Uterus (tissue), 4 donors: ENCODE results near the gene KRTAP24-1. TPM values are rescaled to one million over a fixed set of nuclear protein-coding genes. Genes with fewer than 3 reads are reported as not detected.

ENCODE experiments used
- DNase-seq, 2 donors: peaks; one replicate each; pipeline ENCODE4 v3.0.0-alpha.2; 2019 to 2020
- H3K27ac ChIP-seq, 2 donors: fragments of 200-600 bp; sonication (generic); 1 replicate in 1 of 2; 2 replicates in 1 of 2; pipeline ENCODE4 v1.5.1; 2016 to 2018
- H3K27me3 ChIP-seq, 2 donors: fragments of 200-600 bp; sonication (generic); one replicate each; pipeline ENCODE4 v1.5.1; 2018 to 2019; ENCODE audit warnings: control low read depth in 1 of 2
- H3K36me3 ChIP-seq, 2 donors: fragments of 200-600 bp; sonication (generic); one replicate each; pipeline ENCODE4 v1.5.1; 2019; ENCODE audit warnings: control low read depth in 1 of 2
- H3K4me1 ChIP-seq, 2 donors: fragments of 200-600 bp; sonication (generic); one replicate each; pipeline ENCODE4 v1.5.1; 2018 to 2019; ENCODE audit warnings: control low read depth in 1 of 2
- H3K4me3 ChIP-seq, 2 donors: fragments of 200-600 bp; sonication (generic); 1 replicate in 1 of 2; 2 replicates in 1 of 2; pipeline ENCODE4 v1.5.1; 2018 to 2019; ENCODE audit warnings: mild to moderate bottlenecking in 1 of 2
- H3K9me3 ChIP-seq, 2 donors: fragments of 200-600 bp; sonication (generic); one replicate each; pipeline ENCODE4 v1.5.1; 2019; ENCODE audit warnings: control low read depth in 1 of 2
- CTCF ChIP-seq, 4 experiments: fragments of 200-600 bp in 2 of 4; fragments of 450-650 bp in 2 of 4; sonication (generic) in 2 of 4; IDR thresholded peaks; one replicate each; pipeline ENCODE4 v1.5.1; 2016 to 2019; ENCODE audit warnings: antibody characterized with exemption in 4 of 4, mild to moderate bottlenecking in 2 of 4, moderate library complexity in 1 of 4
- POLR2A ChIP-seq, 2 donors: fragments of 450-650 bp; IDR thresholded peaks; one replicate each; pipeline ENCODE4 v1.6.1; 2016; ENCODE audit warnings: antibody characterized with exemption in 2 of 2, mild to moderate bottlenecking in 1 of 2, moderate library complexity in 1 of 2
- intact Hi-C: fragments of 100-400 bp; cut with DNase I; formaldehyde crosslinking; loops from one replicate; pipeline ENCODE4 v1.15.1; 2023; ENCODE audit warnings: low total_unique reads
- total RNA-seq, 4 donors: library from RNA; depleted of rRNA in 3 of 4; stranded (reverse); fragments of >200 nt in 3 of 4; gene quantifications; one replicate each; pipeline versions ENCODE4 v1.1.0 to v1.2.4, GENCODE V29; 2014 to 2023
- donor health status: DM: yes; HTN: yes; CAD: no.

The KRTAP24-1 gene
- total RNA-seq, 4 donors from 2014 or later, result not detected

- H3K9me3 ChIP-seq, result no peaks in the 10 kb centered on the region
- DNase-seq, result no peak
- intact Hi-C loops, result no loop called here
- H3K4me3 ChIP-seq, result no peak overlapping the region
- no peaks in the 10 kb centered on the region for H3K36me3 ChIP-seq
- H3K4me1 ChIP-seq, result no peaks in the 10 kb centered on the region
- no peak for TF ChIP-seq CTCF (IDR thresholded peaks at IDR 0.05)
- TF ChIP-seq POLR2A (IDR thresholded peaks at IDR 0.05), result no peak
- H3K27me3 ChIP-seq, result no peaks in the 10 kb centered on the region
- H3K27ac ChIP-seq, result no peak overlapping the region
Measured at GRCh38 chr21:30269803-30270530, 12.8 kb downstream of the KRTAP24-1 start.

- no peaks in the 10 kb centered on the region for H3K27me3 ChIP-seq
- intact Hi-C loops, result no loop called here
Measured at GRCh38 chr21:30268608-30269197, 14.0 kb downstream of the KRTAP24-1 start.

GRCh38 chr21:30257773-30258172, 25.0 kb downstream of the KRTAP24-1 start:
- no peaks in the 10 kb centered on the region for H3K27me3 ChIP-seq
- H3K36me3 ChIP-seq, result no peaks in the 10 kb centered on the region
- intact Hi-C loops, result no loop called here
- no peak for DNase-seq
- no peaks in the 10 kb centered on the region for H3K9me3 ChIP-seq
- no peaks in the 10 kb centered on the region for H3K4me1 ChIP-seq
- no peak overlapping the region for H3K27ac ChIP-seq
- no peak overlapping the region for H3K4me3 ChIP-seq
- TF ChIP-seq POLR2A (IDR thresholded peaks at IDR 0.05) (no peak), CTCF (IDR thresholded peaks at IDR 0.05) (no peak)

More at GRCh38 chr21:30268608-30269197, 14.0 kb downstream of the KRTAP24-1 start:
- no peak for DNase-seq
- Histone ChIP-seq H3K27ac (no peak overlapping the region), H3K9me3 (no peaks in the 10 kb centered on the region), H3K36me3 (no peaks in the 10 kb centered on the region), H3K4me3 (no peak overlapping the region), H3K4me1 (no peaks in the 10 kb centered on the region)
- TF ChIP-seq POLR2A (IDR thresholded peaks at IDR 0.05), result no peak
- TF ChIP-seq CTCF (IDR thresholded peaks at IDR 0.05), result no peak

- no peak for TF ChIP-seq CTCF (IDR thresholded peaks at IDR 0.05)
- TF ChIP-seq POLR2A (IDR thresholded peaks at IDR 0.05), result no peak
- no peaks in the 10 kb centered on the region for H3K27me3 ChIP-seq
- no peaks in the 10 kb centered on the region for H3K4me1 ChIP-seq
- intact Hi-C loops, result no loop called here
- DNase-seq, result no peak
- H3K4me3 ChIP-seq, result no peak overlapping the region
- no peak overlapping the region for H3K27ac ChIP-seq
- H3K9me3 ChIP-seq, result no peaks in the 10 kb centered on the region
- H3K36me3 ChIP-seq, result no peaks in the 10 kb centered on the region
Measured at GRCh38 chr21:30256100-30256499, 26.6 kb downstream of the KRTAP24-1 start.

- no peaks in the 10 kb centered on the region for H3K36me3 ChIP-seq
- no peaks in the 10 kb centered on the region for H3K27me3 ChIP-seq
- H3K27ac ChIP-seq, result no peak overlapping the region
- H3K4me3 ChIP-seq, result no peak overlapping the region
- intact Hi-C loops, result no loop called here
- no peak for DNase-seq
- no peaks in the 10 kb centered on the region for H3K9me3 ChIP-seq
- H3K4me1 ChIP-seq, result no peaks in the 10 kb centered on the region
- no peak for TF ChIP-seq CTCF (IDR thresholded peaks at IDR 0.05)
- no peak for TF ChIP-seq POLR2A (IDR thresholded peaks at IDR 0.05)
Measured at GRCh38 chr21:30255679-30256078, 27.1 kb downstream of the KRTAP24-1 start.
